K562 (cell line): ENCODE results near the gene SCAP. TPM values are rescaled to one million over a fixed set of nuclear protein-coding genes. Genes with fewer than 3 reads are reported as not detected.
A peak's percentile ranks its signal among the peaks of the same experiment; 100 is the strongest.

Experiments
- ETV1 ChIP-seq: fragments of 450-650 bp; conservative IDR thresholded peaks from 2 replicates; pipeline ENCODE4 v1.6.1; 2016; ENCODE audit warnings: missing genetic modification characterization, control low read depth, low read depth, missing compliant biosample characterization
- FUS ChIP-seq: fragments of 200-400 bp; formaldehyde crosslinking; optimal IDR thresholded peaks from 2 replicates; pipeline ENCODE3; 2017; ENCODE audit warnings: low read depth, low read length
- GMEB1 ChIP-seq: fragments of 250-450 bp; sonication (Bioruptor Pico); IDR thresholded peaks from 2 replicates; pipeline ENCODE4 v1.4.0; 2020; ENCODE audit warnings: mild to moderate bottlenecking
- HNRNPLL ChIP-seq: fragments of 200-400 bp; formaldehyde crosslinking; IDR thresholded peaks from 2 replicates; pipeline ENCODE4 v1.6.1; 2017; ENCODE audit warnings: low read length, low read depth, mild to moderate bottlenecking; ENCODE audit not compliant: poor library complexity, severe bottlenecking
- HOMEZ ChIP-seq: fragments of 250-450 bp; sonication (Bioruptor Pico); IDR thresholded peaks from 2 replicates; pipeline ENCODE4 v1.4.0; 2020; ENCODE audit warnings: mild to moderate bottlenecking, moderate library complexity
- NFIX ChIP-seq: fragments of 250-450 bp; sonication (Bioruptor Pico); IDR thresholded peaks from 2 replicates; pipeline ENCODE4 v1.4.0; 2020; ENCODE audit warnings: low read depth, mild to moderate bottlenecking, moderate library complexity
- PHF20 ChIP-seq: fragments of 450-650 bp; IDR thresholded peaks from 2 replicates; pipeline ENCODE4 v1.6.1; 2018; ENCODE audit not compliant: partially characterized antibody
- POLR2H ChIP-seq: IDR thresholded peaks from 2 replicates; pipeline ENCODE4 v1.6.1; 2016; ENCODE audit warnings: missing genetic modification characterization, low read depth, mild to moderate bottlenecking, control low read depth, missing compliant biosample characterization, moderate library complexity
- RCOR1 ChIP-seq, 2 experiments: IDR thresholded peaks; 2 replicates each; pipeline ENCODE4 v1.6.1; 2012; ENCODE audit warnings: low read depth in 2 of 2, low read length in 2 of 2, borderline replicate concordance in 1 of 2, improper control_type of control experiment in 1 of 2
- SMARCC2 ChIP-seq: fragments of 450-650 bp; IDR thresholded peaks from 2 replicates; pipeline ENCODE4 v1.6.1; 2017; ENCODE audit warnings: antibody characterized with exemption, moderate library complexity, mild to moderate bottlenecking, low read depth
- XRCC4 ChIP-seq: IDR thresholded peaks from one replicate; pipeline ENCODE4 v1.6.1; 2011; ENCODE audit not compliant: insufficient read depth, insufficient read length; ENCODE audit errors: extremely low read depth
- ZBTB40 ChIP-seq, 2 experiments: fragments of 450-650 bp in 1 of 2; sonication (generic) in 1 of 2; formaldehyde crosslinking in 1 of 2; IDR thresholded peaks; 2 replicates each; pipeline versions ENCODE4 v1.7.1 to v1.9.0; 2016 to 2022; ENCODE audit warnings: inconsistent platforms in 1 of 2, mild to moderate bottlenecking in 1 of 2, missing genetic modification reagents in 1 of 2
- ZNF408 ChIP-seq: fragments of 250-450 bp; sonication (Bioruptor Pico); IDR thresholded peaks from 2 replicates; pipeline ENCODE4 v1.4.0; 2020; ENCODE audit warnings: low read depth, mild to moderate bottlenecking, moderate library complexity
- ZNF785 ChIP-seq: fragments of 250-450 bp; sonication (Bioruptor Pico); IDR thresholded peaks from 2 replicates; pipeline ENCODE4 v1.4.0; 2020; ENCODE audit warnings: mild to moderate bottlenecking
- polyA plus RNA-seq, 8 experiments: library from polyadenylated mRNA; depleted of rRNA in 4 of 8; stranded (reverse) in 5 of 8; unstranded in 3 of 8; fragments of >200 nt; fragmentation: Nextera tagmentation in 2 of 8; fragmentation: Illumina TruSeq in 1 of 8; extraction: Ambion mirVana in 2 of 8; extraction: Trizol in 1 of 8; gene quantifications; 2 replicates each; pipeline versions ENCODE4 v1.2.1 to v1.2.3, GENCODE V29; 2011 to 2014; ENCODE audit warnings: inconsistent platforms in 1 of 8, missing spikeins in 1 of 8
- total RNA-seq, 7 experiments: library from RNA; depleted of rRNA in 6 of 7; stranded (reverse); fragments of >200 nt in 6 of 7; fragmentation: Illumina TruSeq in 2 of 7; extraction: Trizol in 2 of 7; gene quantifications; 2 replicates each; pipeline versions ENCODE4 v1.2.1 to v1.2.3, GENCODE V29; 2011 to 2021; ENCODE audit warnings: low replicate concordance in 1 of 7

Gene SCAP
- total and polyA plus RNA-seq, 9 of the 15 experiments (the other 6 are each of a cell fraction or from before 2014, with no cell fraction given): 2.6 to 104 (median 37.8) TPM

GRCh38 chr3:47380601-47381316, 95.0 kb downstream of the SCAP start, which contains the start of gene PTPN23 (continued):
- TF ChIP-seq ZBTB40 (IDR thresholded peaks at IDR 0.05): peak; percentile 90
- no peak for TF ChIP-seq ZBTB40 (CRISPR knock-in tag; IDR thresholded peaks at IDR 0.05)
- no peak for TF ChIP-seq XRCC4
- TF ChIP-seq FUS: no peak
- no peak for TF ChIP-seq ZNF785 (CRISPR knock-in tag)
- TF ChIP-seq PHF20: peak; percentile 86
- TF ChIP-seq HOMEZ (CRISPR knock-in tag): no peak
- TF ChIP-seq ZNF408 (CRISPR knock-in tag): no peak
- peak; percentile 74 for TF ChIP-seq HNRNPLL
- TF ChIP-seq POLR2H (tag): peak; percentile 82
- TF ChIP-seq SMARCC2: no peak
- TF ChIP-seq ETV1 (tag): peak; percentile 97
- no peak for TF ChIP-seq NFIX (CRISPR knock-in tag)
- 0 out of 2 replicates have a peak, but pooled peaks have one; percentile 4 for TF ChIP-seq GMEB1 (CRISPR knock-in tag)
- peak in 1 of 2 experiments; percentile 11; a peak in 1 of 4 replicates for TF ChIP-seq RCOR1 (IDR thresholded peaks at IDR 0.05; ENCODE audit: borderline replicate concordance in 1 of 2, low read depth in 2 of 2, low read length in 2 of 2)
